ENCODE measurements around the gene FNDC3B.

FNDC3B gene

DNA sequence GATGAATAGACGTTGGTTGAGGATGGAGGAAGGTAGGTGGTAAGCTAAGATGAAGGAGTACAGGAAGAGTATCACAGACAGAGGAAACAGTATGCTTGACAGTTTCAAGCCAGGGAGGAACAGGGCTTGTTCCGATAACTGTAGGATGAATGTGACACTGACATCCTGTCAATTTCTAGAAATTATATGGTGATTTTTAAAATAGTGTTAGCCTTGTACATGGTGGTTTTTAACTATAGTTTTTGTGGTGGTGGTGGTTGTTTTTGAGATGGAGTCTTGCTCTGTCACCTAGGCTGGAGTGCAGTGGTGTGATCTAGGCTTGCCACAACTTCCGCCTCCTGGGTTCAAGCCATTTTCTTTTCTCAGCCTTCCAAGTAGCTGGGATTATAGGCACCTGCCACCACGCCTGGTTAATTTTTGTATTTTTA, 92.8 kb downstream of the FNDC3B start:
- no peak overlapping the region for H3K27ac ChIP-seq
- TF ChIP-seq ZFX (IDR thresholded peaks at IDR 0.05; ENCODE audit: borderline replicate concordance): no peak

DNA sequence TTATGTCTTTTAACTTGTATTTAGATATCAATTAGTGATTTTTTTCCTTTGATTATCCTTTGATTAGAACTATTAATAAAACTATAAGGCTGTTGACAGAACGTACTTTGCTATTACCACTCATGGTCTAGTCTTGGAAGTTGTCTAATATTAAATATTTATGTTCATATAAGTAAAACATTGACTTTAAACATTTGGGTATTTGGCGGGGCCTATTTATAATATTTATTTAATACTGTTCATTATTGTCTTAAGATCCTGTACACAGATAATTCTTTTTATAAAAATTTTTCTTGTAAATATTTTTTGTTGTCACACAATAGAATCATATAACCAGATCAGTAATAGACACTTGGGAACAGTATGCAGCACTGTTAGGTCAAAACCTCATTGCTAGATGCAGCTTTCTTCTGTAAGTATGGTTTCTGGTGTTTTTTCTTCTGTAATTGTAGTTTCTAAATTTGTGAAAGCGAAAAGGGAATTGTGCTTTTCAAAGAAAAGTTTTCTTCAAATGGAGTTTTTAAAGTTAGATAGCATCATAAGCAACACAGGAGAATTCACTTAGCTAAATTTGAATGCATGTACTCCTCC, 93.4 kb downstream of the FNDC3B start:
- H3K27ac ChIP-seq: no peak overlapping the region
- TF ChIP-seq ZFX (IDR thresholded peaks at IDR 0.05; ENCODE audit: borderline replicate concordance): no peak
- TF ChIP-seq, protein P1, sequence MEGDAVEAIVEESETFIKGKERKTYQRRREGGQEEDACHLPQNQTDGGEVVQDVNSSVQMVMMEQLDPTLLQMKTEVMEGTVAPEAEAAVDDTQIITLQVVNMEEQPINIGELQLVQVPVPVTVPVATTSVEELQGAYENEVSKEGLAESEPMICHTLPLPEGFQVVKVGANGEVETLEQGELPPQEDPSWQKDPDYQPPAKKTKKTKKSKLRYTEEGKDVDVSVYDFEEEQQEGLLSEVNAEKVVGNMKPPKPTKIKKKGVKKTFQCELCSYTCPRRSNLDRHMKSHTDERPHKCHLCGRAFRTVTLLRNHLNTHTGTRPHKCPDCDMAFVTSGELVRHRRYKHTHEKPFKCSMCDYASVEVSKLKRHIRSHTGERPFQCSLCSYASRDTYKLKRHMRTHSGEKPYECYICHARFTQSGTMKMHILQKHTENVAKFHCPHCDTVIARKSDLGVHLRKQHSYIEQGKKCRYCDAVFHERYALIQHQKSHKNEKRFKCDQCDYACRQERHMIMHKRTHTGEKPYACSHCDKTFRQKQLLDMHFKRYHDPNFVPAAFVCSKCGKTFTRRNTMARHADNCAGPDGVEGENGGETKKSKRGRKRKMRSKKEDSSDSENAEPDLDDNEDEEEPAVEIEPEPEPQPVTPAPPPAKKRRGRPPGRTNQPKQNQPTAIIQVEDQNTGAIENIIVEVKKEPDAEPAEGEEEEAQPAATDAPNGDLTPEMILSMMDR (IDR thresholded peaks at IDR 0.05): no peak

DNA sequence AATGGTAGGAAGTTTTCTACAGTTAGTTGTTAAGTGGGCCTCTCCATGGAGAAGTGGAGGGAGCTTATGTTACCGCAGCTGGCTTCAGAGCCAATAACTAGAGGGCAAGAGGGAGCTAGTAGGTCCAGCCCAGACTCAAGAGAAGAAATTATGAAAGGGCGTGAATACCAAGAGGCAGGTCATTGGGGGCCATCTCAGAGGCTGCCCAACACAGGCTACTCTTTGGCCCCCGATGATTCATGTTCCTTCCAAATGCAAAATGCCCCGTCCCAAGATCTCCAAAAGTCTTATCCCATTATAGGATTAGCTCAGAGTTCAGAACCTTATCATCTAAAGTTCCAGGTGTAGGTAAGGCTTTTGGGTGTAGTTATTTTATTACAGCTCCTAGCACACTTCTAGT, 94.5 kb downstream of the FNDC3B start:
- TF ChIP-seq, protein P1 (IDR thresholded peaks at IDR 0.05): no peak
- no peak for TF ChIP-seq ZFX (IDR thresholded peaks at IDR 0.05; ENCODE audit: borderline replicate concordance)

DNA sequence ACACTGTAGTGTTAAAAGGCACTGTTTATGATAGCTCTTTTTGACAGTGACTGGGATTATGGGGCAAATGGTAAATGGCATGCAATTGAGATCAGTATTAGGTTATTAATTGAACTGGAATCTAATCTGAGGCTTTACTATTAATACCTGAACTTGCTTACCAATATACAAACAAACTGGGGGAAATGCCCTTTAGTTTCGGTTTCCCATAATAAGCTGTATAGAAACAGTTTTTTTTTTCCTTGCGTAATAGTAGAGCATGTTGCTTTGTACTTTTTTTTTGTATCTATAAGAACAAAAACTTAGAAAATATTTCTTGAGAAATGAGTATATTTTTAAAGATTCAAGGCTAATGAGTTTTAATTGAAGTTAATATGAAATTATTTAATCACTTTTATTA, 95.0 kb downstream of the FNDC3B start:
- no peak overlapping the region for H3K27ac ChIP-seq
- TF ChIP-seq, protein P1 (IDR thresholded peaks at IDR 0.05): no peak
- TF ChIP-seq ZFX (IDR thresholded peaks at IDR 0.05; ENCODE audit: borderline replicate concordance): no peak

More for the DNA sequence above, 94.5 kb downstream of the FNDC3B start:
- H3K27ac ChIP-seq: no peak overlapping the region

- TF ChIP-seq, protein P1 (IDR thresholded peaks at IDR 0.05): no peak
- no peak for TF ChIP-seq ZFX (IDR thresholded peaks at IDR 0.05; ENCODE audit: borderline replicate concordance)
- H3K27ac ChIP-seq: no peak overlapping the region
Measured at GRCh38 chr3:172135185-172135584, 95.8 kb downstream of the FNDC3B start.

GRCh38 chr3:172135820-172136219, 96.4 kb downstream of the FNDC3B start:
- H3K27ac ChIP-seq: no peak overlapping the region

DNA sequence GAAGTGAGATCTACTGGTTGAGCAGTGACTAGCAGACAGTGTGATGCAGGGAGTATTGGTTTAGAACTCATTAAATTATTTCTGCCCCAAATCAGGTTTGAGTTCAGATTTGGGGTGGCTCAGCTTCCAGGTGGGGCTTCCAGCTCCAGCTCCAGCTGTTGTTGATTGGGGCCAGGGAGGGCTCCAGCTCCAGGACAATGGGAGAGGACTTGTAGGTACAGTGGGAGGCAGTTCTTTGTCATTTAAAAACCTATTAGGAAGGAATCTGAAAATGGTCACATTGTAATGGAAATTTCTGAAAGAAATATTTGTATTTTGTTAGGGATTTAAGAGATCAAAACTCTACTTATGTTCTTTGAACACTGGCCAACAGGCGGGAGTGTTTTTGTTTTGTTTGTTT, 97.0 kb downstream of the FNDC3B start:
- H3K27ac ChIP-seq: no peak overlapping the region
- no peak for TF ChIP-seq ZFX (IDR thresholded peaks at IDR 0.05; ENCODE audit: borderline replicate concordance)
- TF ChIP-seq, protein P1 (IDR thresholded peaks at IDR 0.05): no peak

More at GRCh38 chr3:172135820-172136219, 96.4 kb downstream of the FNDC3B start:
- TF ChIP-seq, protein P1 (IDR thresholded peaks at IDR 0.05): no peak
- TF ChIP-seq ZFX (IDR thresholded peaks at IDR 0.05; ENCODE audit: borderline replicate concordance): no peak
